HepG2 (cell line): ENCODE data around the gene LY6G5B. TPM values are rescaled to one million over a fixed set of nuclear protein-coding genes. Genes with fewer than 3 reads are reported as not detected.
A peak's percentile ranks its signal among the peaks of the same experiment; 100 is the strongest.

Experiments
- BORCS8-MEF2B ChIP-seq: sonication (generic); formaldehyde crosslinking; IDR thresholded peaks from 2 replicates; pipeline ENCODE4 v1.8.0; 2022; ENCODE audit warnings: mild to moderate bottlenecking, missing genetic modification reagents
- GPBP1L1 ChIP-seq: sonication (generic); formaldehyde crosslinking; IDR thresholded peaks from 2 replicates; pipeline ENCODE4 v1.5.0; 2020; ENCODE audit warnings: mild to moderate bottlenecking, missing genetic modification reagents
- KMT2A ChIP-seq: sonication (generic); formaldehyde crosslinking; IDR thresholded peaks from 2 replicates; pipeline ENCODE4 v1.4.0; 2020; ENCODE audit warnings: missing genetic modification reagents
- MED13 ChIP-seq: sonication (generic); formaldehyde crosslinking; IDR thresholded peaks from 2 replicates; pipeline ENCODE4 v1.5.0; 2020; ENCODE audit warnings: missing genetic modification reagents
- NPAS2 ChIP-seq: sonication (generic); formaldehyde crosslinking; IDR thresholded peaks from 2 replicates; pipeline ENCODE4 v1.8.0; 2022; ENCODE audit warnings: mild to moderate bottlenecking, missing genetic modification reagents, borderline replicate concordance
- SRSF1 ChIP-seq: fragments of 200-400 bp; formaldehyde crosslinking; optimal IDR thresholded peaks from 2 replicates; pipeline ENCODE3; 2017; ENCODE audit warnings: mild to moderate bottlenecking, low read depth, low read length, moderate library complexity
- SUZ12 ChIP-seq: fragments of 150-350 bp; IDR thresholded peaks from 2 replicates; pipeline ENCODE4 v1.6.1; 2014; ENCODE audit warnings: low read depth, low read length
- TAF1 ChIP-seq: sonication (generic); formaldehyde crosslinking; IDR thresholded peaks from 2 replicates; pipeline ENCODE4 v1.4.0; 2020; ENCODE audit warnings: missing genetic modification reagents
- TRIM24 ChIP-seq: sonication (generic); formaldehyde crosslinking; IDR thresholded peaks from 2 replicates; pipeline ENCODE4 v1.8.0; 2022; ENCODE audit warnings: mild to moderate bottlenecking, missing genetic modification reagents
- ZFP36L1 ChIP-seq: sonication (generic); formaldehyde crosslinking; IDR thresholded peaks from 2 replicates; pipeline ENCODE4 v1.8.0; 2022; ENCODE audit warnings: mild to moderate bottlenecking, missing genetic modification reagents, moderate library complexity
- ZFP41 ChIP-seq: sonication (generic); formaldehyde crosslinking; IDR thresholded peaks from 2 replicates; pipeline ENCODE4 v1.4.0; 2020; ENCODE audit warnings: mild to moderate bottlenecking, missing genetic modification reagents, borderline replicate concordance
- ZFP90 ChIP-seq: sonication (generic); formaldehyde crosslinking; IDR thresholded peaks from 2 replicates; pipeline ENCODE4 v1.8.0; 2022; ENCODE audit warnings: missing genetic modification reagents, mild to moderate bottlenecking, inconsistent platforms, borderline replicate concordance
- ZFX ChIP-seq: sonication (generic); formaldehyde crosslinking; IDR thresholded peaks from 2 replicates; pipeline ENCODE4 v1.4.0; 2020; ENCODE audit warnings: mild to moderate bottlenecking, low read depth, missing genetic modification reagents, moderate library complexity
- ZNF3 ChIP-seq: IDR thresholded peaks from 2 replicates; pipeline ENCODE4 v1.7.0; 2017; ENCODE audit warnings: inconsistent platforms
- ZNF367 ChIP-seq: sonication (generic); formaldehyde crosslinking; IDR thresholded peaks from 2 replicates; pipeline ENCODE4 v1.4.0; 2020; ENCODE audit warnings: missing genetic modification reagents, borderline replicate concordance
- ZNF468 ChIP-seq: sonication (generic); formaldehyde crosslinking; IDR thresholded peaks from 2 replicates; pipeline ENCODE4 v1.8.0; 2022; ENCODE audit warnings: mild to moderate bottlenecking, moderate library complexity, missing genetic modification reagents
- ZNF510 ChIP-seq: sonication (generic); formaldehyde crosslinking; IDR thresholded peaks from 2 replicates; pipeline ENCODE4 v1.4.0; 2020; ENCODE audit warnings: low read depth, mild to moderate bottlenecking, missing genetic modification reagents
- ZSCAN25 ChIP-seq: sonication (generic); formaldehyde crosslinking; IDR thresholded peaks from 2 replicates; pipeline ENCODE4 v1.8.0; 2022; ENCODE audit warnings: mild to moderate bottlenecking, missing genetic modification reagents
- polyA plus RNA-seq, 8 experiments: library from polyadenylated mRNA; depleted of rRNA in 3 of 8; stranded (reverse) in 7 of 8; unstranded in 1 of 8; fragments of >200 nt; fragmentation: Illumina TruSeq in 4 of 8; extraction: Trizol in 4 of 8; gene quantifications; 2 replicates each; pipeline versions ENCODE4 v1.2.1 to v1.2.3, GENCODE V29; 2011 to 2016; ENCODE audit warnings: low read depth in 4 of 8, missing spikeins in 1 of 8, mixed read lengths in 1 of 8; ENCODE audit not compliant: insufficient read depth in 1 of 8
- total RNA-seq, 5 experiments: library from RNA; depleted of rRNA; stranded (reverse); fragments of >200 nt; fragmentation: Illumina TruSeq; extraction: Trizol; gene quantifications; 2 replicates each; pipeline ENCODE4 v1.2.3, GENCODE V29; 2016; ENCODE audit warnings: low read depth in 1 of 5
- TF ChIP-seq, protein P1 (sequence below): sonication (generic); formaldehyde crosslinking; IDR thresholded peaks from 2 replicates; pipeline ENCODE4 v1.8.1; 2022; ENCODE audit warnings: mild to moderate bottlenecking, missing genetic modification reagents
- TF ChIP-seq, protein P2 (sequence below): sonication (generic); formaldehyde crosslinking; IDR thresholded peaks from 2 replicates; pipeline ENCODE4 v1.8.1; 2022; ENCODE audit warnings: low read depth, mild to moderate bottlenecking, missing genetic modification reagents
- TF ChIP-seq, protein P3 (sequence below): sonication (generic); formaldehyde crosslinking; IDR thresholded peaks from 2 replicates; pipeline ENCODE4 v1.9.0; 2021; ENCODE audit warnings: missing genetic modification reagents, mild to moderate bottlenecking, borderline replicate concordance
- TF ChIP-seq, protein P4 (sequence below): sonication (generic); formaldehyde crosslinking; IDR thresholded peaks from 2 replicates; pipeline ENCODE4 v1.5.1; 2020; ENCODE audit warnings: mild to moderate bottlenecking, missing genetic modification reagents, moderate library complexity

Gene LY6G5B
- total and polyA plus RNA-seq, 2 of the 13 experiments (the other 11 are each of a cell fraction or from before 2014, with no cell fraction given): 7.8 to 15.7 TPM

GRCh38 chr6:31664790-31665500, 4.8 kb upstream of the LY6G5B start, which contains the start of gene GPANK1 (continued):
- TF ChIP-seq, protein P1, sequence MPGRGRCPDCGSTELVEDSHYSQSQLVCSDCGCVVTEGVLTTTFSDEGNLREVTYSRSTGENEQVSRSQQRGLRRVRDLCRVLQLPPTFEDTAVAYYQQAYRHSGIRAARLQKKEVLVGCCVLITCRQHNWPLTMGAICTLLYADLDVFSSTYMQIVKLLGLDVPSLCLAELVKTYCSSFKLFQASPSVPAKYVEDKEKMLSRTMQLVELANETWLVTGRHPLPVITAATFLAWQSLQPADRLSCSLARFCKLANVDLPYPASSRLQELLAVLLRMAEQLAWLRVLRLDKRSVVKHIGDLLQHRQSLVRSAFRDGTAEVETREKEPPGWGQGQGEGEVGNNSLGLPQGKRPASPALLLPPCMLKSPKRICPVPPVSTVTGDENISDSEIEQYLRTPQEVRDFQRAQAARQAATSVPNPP: no peak
- TF ChIP-seq SRSF1 (no peak), SUZ12 (no peak), ZFP90 (CRISPR knock-in tag) (no peak; the same call in 1 of the 2 replicates), ZNF510 (CRISPR knock-in tag) (no peak; the same call in 1 of the 2 replicates), ZNF367 (CRISPR knock-in tag) (no peak), ZNF3 (CRISPR knock-in tag) (no peak), TAF1 (CRISPR knock-in tag) (peak; percentile 42), KMT2A (CRISPR knock-in tag) (no peak), GPBP1L1 (CRISPR knock-in tag) (no peak), NPAS2 (CRISPR knock-in tag) (0 out of 2 replicates have a peak, but pooled peaks have one; percentile 14), ZFP36L1 (CRISPR knock-in tag) (peak; percentile 4), MED13 (CRISPR knock-in tag) (peak; percentile 36; the same call in 1 of the 2 replicates), BORCS8-MEF2B (CRISPR knock-in tag) (no peak), ZSCAN25 (no peak), ZFX (CRISPR knock-in tag) (no peak; the same call in 1 of the 2 replicates), TRIM24 (CRISPR knock-in tag) (no peak), ZFP41 (CRISPR knock-in tag) (peak; percentile 45; the same call in 1 of the 2 replicates), ZNF468 (CRISPR knock-in tag) (no peak)
- TF ChIP-seq, protein P2, sequence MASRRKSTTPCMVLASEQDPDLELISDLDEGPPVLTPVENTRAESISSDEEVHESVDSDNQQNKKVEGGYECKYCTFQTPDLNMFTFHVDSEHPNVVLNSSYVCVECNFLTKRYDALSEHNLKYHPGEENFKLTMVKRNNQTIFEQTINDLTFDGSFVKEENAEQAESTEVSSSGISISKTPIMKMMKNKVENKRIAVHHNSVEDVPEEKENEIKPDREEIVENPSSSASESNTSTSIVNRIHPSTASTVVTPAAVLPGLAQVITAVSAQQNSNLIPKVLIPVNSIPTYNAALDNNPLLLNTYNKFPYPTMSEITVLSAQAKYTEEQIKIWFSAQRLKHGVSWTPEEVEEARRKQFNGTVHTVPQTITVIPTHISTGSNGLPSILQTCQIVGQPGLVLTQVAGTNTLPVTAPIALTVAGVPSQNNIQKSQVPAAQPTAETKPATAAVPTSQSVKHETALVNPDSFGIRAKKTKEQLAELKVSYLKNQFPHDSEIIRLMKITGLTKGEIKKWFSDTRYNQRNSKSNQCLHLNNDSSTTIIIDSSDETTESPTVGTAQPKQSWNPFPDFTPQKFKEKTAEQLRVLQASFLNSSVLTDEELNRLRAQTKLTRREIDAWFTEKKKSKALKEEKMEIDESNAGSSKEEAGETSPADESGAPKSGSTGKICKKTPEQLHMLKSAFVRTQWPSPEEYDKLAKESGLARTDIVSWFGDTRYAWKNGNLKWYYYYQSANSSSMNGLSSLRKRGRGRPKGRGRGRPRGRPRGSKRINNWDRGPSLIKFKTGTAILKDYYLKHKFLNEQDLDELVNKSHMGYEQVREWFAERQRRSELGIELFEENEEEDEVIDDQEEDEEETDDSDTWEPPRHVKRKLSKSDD (CRISPR knock-in tag): peak; percentile 34
- TF ChIP-seq, protein P3, sequence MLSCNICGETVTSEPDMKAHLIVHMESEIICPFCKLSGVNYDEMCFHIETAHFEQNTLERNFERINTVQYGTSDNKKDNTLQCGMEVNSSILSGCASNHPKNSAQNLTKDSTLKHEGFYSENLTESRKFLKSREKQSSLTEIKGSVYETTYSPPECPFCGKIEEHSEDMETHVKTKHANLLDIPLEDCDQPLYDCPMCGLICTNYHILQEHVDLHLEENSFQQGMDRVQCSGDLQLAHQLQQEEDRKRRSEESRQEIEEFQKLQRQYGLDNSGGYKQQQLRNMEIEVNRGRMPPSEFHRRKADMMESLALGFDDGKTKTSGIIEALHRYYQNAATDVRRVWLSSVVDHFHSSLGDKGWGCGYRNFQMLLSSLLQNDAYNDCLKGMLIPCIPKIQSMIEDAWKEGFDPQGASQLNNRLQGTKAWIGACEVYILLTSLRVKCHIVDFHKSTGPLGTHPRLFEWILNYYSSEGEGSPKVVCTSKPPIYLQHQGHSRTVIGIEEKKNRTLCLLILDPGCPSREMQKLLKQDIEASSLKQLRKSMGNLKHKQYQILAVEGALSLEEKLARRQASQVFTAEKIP (CRISPR knock-in tag): no peak
- TF ChIP-seq, protein P4, sequence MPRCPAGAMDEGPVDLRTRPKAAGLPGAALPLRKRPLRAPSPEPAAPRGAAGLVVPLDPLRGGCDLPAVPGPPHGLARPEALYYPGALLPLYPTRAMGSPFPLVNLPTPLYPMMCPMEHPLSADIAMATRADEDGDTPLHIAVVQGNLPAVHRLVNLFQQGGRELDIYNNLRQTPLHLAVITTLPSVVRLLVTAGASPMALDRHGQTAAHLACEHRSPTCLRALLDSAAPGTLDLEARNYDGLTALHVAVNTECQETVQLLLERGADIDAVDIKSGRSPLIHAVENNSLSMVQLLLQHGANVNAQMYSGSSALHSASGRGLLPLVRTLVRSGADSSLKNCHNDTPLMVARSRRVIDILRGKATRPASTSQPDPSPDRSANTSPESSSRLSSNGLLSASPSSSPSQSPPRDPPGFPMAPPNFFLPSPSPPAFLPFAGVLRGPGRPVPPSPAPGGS (CRISPR knock-in tag): no peak; the same call in 1 of the 2 replicates
